ENCODE data around the gene KCNJ18.
"Not testable (repeated sequence)": the region's sequence is repeated elsewhere in the genome, so short reads cannot be mapped to it uniquely, and the experiment has no call there.

Gene KCNJ18

DNA sequence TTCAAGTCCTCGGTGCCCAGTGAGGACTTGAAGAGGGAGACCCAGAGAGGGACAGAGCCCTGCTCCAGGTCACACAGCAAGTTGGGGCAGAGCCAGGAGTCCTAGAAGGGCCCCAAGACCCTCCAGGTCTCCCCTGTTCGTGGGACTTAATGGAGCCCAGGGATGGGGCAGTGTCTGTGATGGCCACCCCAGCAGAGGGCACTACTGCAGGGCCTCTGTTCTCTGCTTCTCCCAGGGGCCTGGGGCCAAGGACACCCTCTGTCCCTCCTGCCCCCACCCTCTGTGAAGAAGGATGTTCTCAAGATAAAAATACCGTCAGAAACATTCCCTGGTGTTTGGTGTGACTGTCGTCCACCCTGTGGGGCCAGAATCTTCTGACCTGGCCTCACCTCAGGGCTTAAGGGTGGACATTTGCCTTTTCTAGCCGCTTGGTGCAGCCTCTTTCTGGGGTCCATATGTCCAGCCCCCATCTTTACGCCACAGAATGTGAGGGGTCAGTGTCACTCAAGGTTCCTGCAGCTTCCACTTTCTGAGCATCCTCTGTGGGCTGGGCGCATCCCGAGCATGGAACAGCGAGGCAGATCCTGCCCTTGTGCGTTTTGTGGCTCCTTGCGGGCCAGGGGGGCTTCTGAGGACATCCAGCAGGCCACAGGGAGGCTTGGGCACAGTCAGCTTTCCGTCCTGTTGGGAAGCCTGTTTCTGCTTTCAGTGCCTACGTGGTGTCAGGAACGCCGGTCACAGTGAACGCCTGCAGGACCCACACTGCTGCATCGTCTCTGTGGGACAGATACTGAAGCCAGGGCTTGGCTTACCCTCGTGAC is at the start of gene KCNJ18:
TSS of gene KCNJ18 (plus strand) at position 641 of the 821 bp plus-strand sequence. CDS start 10,264 bp downstream, outside the sequence.
- not testable (repeated sequence) for DNase-seq (ENCODE audit: low read depth); H3K4me3 ChIP-seq (replicated peaks; ENCODE audit: low read depth, low read length)

DNA sequence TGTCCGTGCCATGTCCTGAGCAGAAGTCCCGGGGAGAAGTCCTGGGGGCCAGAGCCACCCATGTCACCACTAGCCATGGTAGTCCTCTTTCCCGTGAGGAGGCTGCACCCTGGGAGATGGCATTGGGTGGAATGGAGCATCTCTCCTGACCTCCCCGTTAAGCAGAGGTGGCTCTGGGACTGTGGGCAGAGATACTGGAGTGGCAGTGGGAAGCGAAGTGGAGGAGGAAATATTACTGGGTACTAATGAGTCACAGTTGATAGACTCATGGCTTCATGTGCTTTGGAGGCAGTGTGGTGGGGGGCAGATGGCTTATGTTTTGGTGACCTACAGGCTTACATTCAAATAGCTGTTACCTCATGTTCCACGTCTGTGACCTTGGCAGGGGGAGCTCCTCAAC is 44.2 kb upstream of the KCNJ18 start:
- DNase-seq (ENCODE audit: low read depth); H3K4me3 ChIP-seq (replicated peaks; ENCODE audit: low read depth, low read length): not testable (repeated sequence)

DNA sequence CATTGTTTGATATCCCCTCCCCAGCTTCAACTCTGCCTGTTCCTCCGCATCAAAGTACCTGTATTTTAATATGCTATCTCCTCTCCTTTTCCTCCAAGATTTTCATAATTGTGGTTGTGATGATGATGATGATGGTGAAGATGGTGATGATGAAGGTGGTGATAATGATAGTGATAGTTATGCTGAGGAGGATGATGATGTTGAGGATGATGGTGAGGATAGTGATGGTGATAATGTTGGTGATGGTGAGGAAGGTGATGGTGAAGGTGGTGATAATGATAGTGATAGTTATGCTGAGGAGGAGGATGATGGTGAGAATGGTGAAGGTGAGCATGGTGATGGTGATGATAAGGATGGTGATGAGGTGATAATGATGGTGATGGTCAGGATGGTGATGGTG is 42.3 kb upstream of the KCNJ18 start:
- H3K4me3 ChIP-seq (replicated peaks; ENCODE audit: low read depth, low read length); DNase-seq (ENCODE audit: low read depth): not testable (repeated sequence)

DNA sequence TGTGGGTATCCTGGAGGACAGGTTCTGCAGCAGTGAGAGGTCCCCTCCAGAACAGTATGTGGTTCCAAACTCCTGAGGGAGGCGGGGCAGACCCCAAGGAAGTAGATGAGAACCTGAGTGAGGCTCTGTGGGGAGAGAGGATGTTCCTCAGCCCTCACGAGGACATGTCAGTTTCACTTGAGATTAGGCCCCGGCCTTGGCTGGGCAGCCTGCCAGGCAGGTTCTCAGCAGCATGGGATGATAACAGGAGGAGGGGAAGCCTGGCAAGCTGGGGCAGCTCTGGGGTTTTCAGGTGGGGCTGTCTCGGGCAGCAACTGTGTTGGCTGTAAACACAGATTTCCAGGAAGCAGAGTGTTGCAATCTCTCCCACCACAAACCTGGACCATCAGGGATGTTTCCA is 40.3 kb upstream of the KCNJ18 start:
- H3K4me3 ChIP-seq (replicated peaks; ENCODE audit: low read depth, low read length); DNase-seq (ENCODE audit: low read depth): not testable (repeated sequence)

- not testable (repeated sequence) for DNase-seq (ENCODE audit: low read depth); H3K4me3 ChIP-seq (replicated peaks; ENCODE audit: low read depth, low read length)
These were observed 39.1 kb upstream of the KCNJ18 start for GRCh38 chr17:21653211-21653610.

GRCh38 chr17:21656518-21657309 is 35.6 kb upstream of the KCNJ18 start:
- H3K4me3 ChIP-seq (replicated peaks; ENCODE audit: low read depth, low read length); DNase-seq (ENCODE audit: low read depth): not testable (repeated sequence)

DNA sequence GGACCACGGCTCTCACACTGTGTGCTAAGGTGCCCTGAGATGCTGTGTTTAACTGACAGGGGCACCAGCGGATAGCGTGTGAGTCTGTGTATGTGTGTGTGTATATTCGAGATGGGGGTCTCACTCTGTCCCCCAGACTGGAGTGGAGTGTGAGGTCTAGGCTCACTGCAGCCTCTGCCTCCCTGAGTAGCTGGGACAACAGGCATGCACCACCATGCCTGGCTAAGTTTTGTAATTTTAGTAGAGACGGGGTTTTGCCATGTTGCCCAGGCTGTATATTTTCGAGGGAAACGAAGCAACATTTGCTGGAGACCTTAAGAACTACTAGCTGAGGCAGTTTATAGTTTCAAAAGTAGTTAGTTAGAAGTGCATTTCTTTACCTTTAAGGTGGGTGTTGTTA is 32.7 kb upstream of the KCNJ18 start:
- not testable (repeated sequence) for DNase-seq (ENCODE audit: low read depth); H3K4me3 ChIP-seq (replicated peaks; ENCODE audit: low read depth, low read length)

GRCh38 chr17:21661455-21661854 is 30.9 kb upstream of the KCNJ18 start:
- not testable (repeated sequence) for H3K4me3 ChIP-seq (replicated peaks; ENCODE audit: low read depth, low read length); DNase-seq (ENCODE audit: low read depth)

DNA sequence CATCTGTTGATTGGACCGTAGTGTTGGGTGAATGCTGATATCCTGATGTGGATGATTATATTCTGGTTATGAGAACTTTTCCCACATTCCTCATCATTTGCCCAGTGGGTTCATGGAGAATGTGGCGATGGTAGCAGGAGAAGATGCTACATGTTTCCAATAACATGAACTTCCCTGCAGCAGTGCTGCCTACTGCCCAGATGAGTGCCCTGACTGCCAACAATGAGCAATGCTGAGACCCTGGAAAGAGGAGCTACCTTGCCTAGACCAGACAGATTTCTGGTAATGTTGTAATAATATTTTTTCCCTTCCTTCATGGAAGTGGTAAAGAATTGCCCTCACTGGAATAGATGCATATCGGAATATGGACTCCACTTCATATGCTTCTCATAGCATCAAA is 29.2 kb upstream of the KCNJ18 start:
- H3K4me3 ChIP-seq (replicated peaks; ENCODE audit: low read depth, low read length); DNase-seq (ENCODE audit: low read depth): not testable (repeated sequence)

GRCh38 chr17:21663614-21664474 is 28.5 kb upstream of the KCNJ18 start:
- H3K4me3 ChIP-seq (replicated peaks; ENCODE audit: low read depth, low read length); DNase-seq (ENCODE audit: low read depth): not testable (repeated sequence)

GRCh38 chr17:21665171-21665570 is 27.2 kb upstream of the KCNJ18 start:
- H3K4me3 ChIP-seq (replicated peaks; ENCODE audit: low read depth, low read length); DNase-seq (ENCODE audit: low read depth): not testable (repeated sequence)

- not testable (repeated sequence) for H3K4me3 ChIP-seq (replicated peaks; ENCODE audit: low read depth, low read length); DNase-seq (ENCODE audit: low read depth)
These were observed 26.3 kb upstream of the KCNJ18 start for GRCh38 chr17:21665935-21666493.

DNA sequence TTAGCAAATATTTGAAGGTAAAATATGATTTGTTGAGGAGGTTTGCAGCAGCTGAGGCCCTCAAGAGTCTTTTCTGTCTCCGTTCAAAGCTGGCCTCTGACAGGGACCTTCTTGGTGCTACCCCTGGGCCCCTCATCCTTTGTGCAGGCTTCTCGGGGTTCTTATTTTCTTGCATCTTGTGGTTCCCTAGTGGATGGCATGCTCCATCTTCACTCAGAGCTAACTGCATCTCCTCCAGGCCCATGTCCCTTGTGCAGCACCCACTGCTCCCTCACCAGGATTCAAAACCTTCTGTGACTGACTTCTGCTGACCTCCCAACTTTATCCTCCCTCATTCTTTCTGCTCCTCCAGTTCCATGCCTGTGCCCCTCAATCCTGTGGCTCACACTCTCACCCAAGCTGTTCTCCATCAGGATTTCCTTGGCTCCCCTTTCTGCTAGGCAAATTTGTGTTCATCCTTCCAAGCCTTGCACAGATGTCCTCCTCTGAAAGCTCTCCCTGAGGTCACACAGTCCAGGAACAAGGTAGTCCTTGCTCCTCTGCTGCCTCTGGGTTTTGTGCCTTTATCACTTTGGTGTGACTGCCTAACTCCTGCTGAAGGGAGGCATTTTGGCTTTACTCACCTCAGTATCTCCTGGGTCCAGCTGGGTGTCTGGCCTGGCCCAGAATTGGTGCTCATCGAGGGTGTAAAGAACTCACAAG is 25.5 kb upstream of the KCNJ18 start:
- not testable (repeated sequence) for H3K4me3 ChIP-seq (replicated peaks; ENCODE audit: low read depth, low read length); DNase-seq (ENCODE audit: low read depth)

DNA sequence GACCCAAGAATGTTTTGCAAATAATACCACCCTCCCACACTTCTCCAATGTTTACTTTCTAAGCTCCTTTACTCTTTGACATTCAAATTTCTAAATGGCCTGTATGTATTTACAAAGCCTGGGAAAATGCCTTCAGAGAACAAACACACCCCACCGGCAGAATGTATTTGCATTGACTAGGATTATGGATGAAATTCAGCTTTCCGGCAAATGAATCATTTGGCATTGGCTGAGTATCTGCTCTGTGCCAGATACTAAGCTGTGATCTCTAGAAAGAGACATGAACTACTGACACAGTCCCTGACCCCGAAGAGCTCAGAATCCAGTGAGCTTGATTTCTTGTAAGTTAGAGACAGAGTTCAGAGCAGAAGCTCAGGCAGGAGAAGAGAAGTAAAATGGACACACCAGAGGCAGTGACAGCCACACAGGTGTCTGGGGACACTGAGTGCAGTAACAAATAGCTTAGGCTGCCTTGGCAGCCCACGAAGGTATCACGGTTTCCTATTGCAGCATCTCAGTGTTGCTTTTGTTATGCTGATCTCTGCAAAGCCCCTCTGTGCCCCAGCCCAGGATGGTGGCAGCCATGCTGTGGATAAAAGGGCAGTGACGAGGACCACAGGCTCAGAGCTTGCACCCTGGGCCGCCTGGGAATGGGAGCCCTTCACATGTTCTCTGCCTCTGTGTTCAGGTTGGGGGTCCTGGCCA is 24.8 kb upstream of the KCNJ18 start:
- not testable (repeated sequence) for DNase-seq (ENCODE audit: low read depth); H3K4me3 ChIP-seq (replicated peaks; ENCODE audit: low read depth, low read length)

DNA sequence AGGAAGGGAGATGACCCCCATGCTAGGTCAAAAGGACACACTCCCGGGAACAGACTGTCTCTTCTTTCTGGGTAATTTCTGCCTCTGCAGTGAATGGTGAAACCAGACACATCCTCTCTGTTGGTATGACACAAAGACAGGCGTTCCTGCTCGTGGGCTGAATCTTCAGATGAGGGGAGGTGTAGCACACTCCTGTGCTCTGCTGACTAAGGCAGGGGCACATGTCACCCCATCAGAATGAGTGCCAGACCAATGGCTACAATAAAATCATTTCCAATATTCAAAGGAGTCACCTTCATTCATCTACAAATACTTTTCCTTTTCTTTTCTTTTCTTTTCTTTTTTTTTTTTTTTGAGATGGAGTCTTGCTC is 24.2 kb upstream of the KCNJ18 start:
- not testable (repeated sequence) for H3K4me3 ChIP-seq (replicated peaks; ENCODE audit: low read depth, low read length)

GRCh38 chr17:21668746-21669508 is 23.4 kb upstream of the KCNJ18 start:
- not testable (repeated sequence) for DNase-seq (ENCODE audit: low read depth); H3K4me3 ChIP-seq (replicated peaks; ENCODE audit: low read depth, low read length)

More for the DNA sequence above, 24.2 kb upstream of the KCNJ18 start:
- not testable (repeated sequence) for DNase-seq (ENCODE audit: low read depth)

Measured in fibroblast of pulmonary artery (primary cell).